Astrocyte (in vitro differentiated cells and primary cell): ENCODE data around the gene CAVIN1. TPM values are rescaled to one million over a fixed set of nuclear protein-coding genes. Genes with fewer than 3 reads are reported as not detected.
A peak's percentile ranks its signal among the peaks of the same experiment; 100 is the strongest.

Experiments used
- DNase-seq: peaks from one replicate; pipeline ENCODE4 v3.0.0-alpha.2; 2010; ENCODE audit warnings: low read depth
- FAIRE-seq: peaks from 2 replicates; lab custom pipeline; 2011; peaks lifted over from hg19 to GRCh38; lab: Jason Lieb, UNC
- H2AFZ ChIP-seq: 2 replicates; pipeline ENCODE4 v1.6.0; 2012; ENCODE audit warnings: low read depth, low read length, inconsistent platforms
- H3K27ac ChIP-seq: 2 replicates; pipeline ENCODE4 v1.5.1; 2011; ENCODE audit warnings: low read depth, low read length, inconsistent platforms
- H3K27me3 ChIP-seq: 2 replicates; pipeline ENCODE4 v1.6.0; 2011; ENCODE audit warnings: low read length, inconsistent platforms; ENCODE audit not compliant: insufficient read depth
- H3K36me3 ChIP-seq: 2 replicates; pipeline ENCODE4 v1.5.1; 2011; ENCODE audit warnings: low read length, inconsistent platforms; ENCODE audit not compliant: insufficient read depth
- H3K4me1 ChIP-seq: 2 replicates; pipeline ENCODE4 v1.5.1; 2011; ENCODE audit warnings: low read length, inconsistent platforms; ENCODE audit not compliant: insufficient read depth
- H3K4me2 ChIP-seq: 2 replicates; pipeline ENCODE4 v1.6.0; 2012; ENCODE audit warnings: low read length, inconsistent platforms
- H3K4me3 ChIP-seq: 2 replicates; pipeline ENCODE4 v1.5.1; 2011; ENCODE audit warnings: low read depth, mild to moderate bottlenecking, low read length, inconsistent platforms; ENCODE audit not compliant: insufficient read depth
- H3K79me2 ChIP-seq: 2 replicates; pipeline ENCODE4 v1.6.0; 2012; ENCODE audit warnings: mild to moderate bottlenecking, low read length, inconsistent platforms; ENCODE audit not compliant: insufficient read depth
- H3K9ac ChIP-seq: 2 replicates; pipeline ENCODE4 v1.6.0; 2012; ENCODE audit warnings: mild to moderate bottlenecking, low read length, inconsistent platforms
- H3K9me3 ChIP-seq: 2 replicates; pipeline ENCODE4 v1.5.1; 2012; ENCODE audit warnings: low read depth, mild to moderate bottlenecking, low read length, inconsistent platforms; ENCODE audit not compliant: insufficient read depth
- H4K20me1 ChIP-seq: 2 replicates; pipeline ENCODE4 v1.6.0; 2012; ENCODE audit warnings: low read length, inconsistent platforms; ENCODE audit not compliant: insufficient read depth
- H3K27ac Mint-ChIP-seq: one replicate; pipeline ENCODE4 v1.8.0; 2021; ENCODE audit warnings: mild to moderate bottlenecking, mixed read lengths; ENCODE audit not compliant: unreplicated experiment
- H3K27me3 Mint-ChIP-seq: one replicate; pipeline ENCODE4 v1.8.0; 2021; ENCODE audit warnings: low read depth, mixed read lengths; ENCODE audit not compliant: unreplicated experiment
- H3K36me3 Mint-ChIP-seq: one replicate; pipeline ENCODE4 v1.8.0; 2021; ENCODE audit warnings: low read depth, mixed read lengths; ENCODE audit not compliant: unreplicated experiment
- H3K4me1 Mint-ChIP-seq: one replicate; pipeline ENCODE4 v1.8.0; 2021; ENCODE audit warnings: low read depth, mixed read lengths; ENCODE audit not compliant: unreplicated experiment
- H3K4me3 Mint-ChIP-seq: one replicate; pipeline ENCODE4 v1.8.0; 2021; ENCODE audit warnings: mild to moderate bottlenecking, moderate library complexity, mixed read lengths; ENCODE audit not compliant: unreplicated experiment
- H3K9me3 Mint-ChIP-seq: one replicate; pipeline ENCODE4 v1.8.0; 2021; ENCODE audit warnings: mild to moderate bottlenecking, mixed read lengths; ENCODE audit not compliant: unreplicated experiment
- EZH2 ChIP-seq: IDR thresholded peaks from 2 replicates; pipeline ENCODE4 v1.6.1; 2012; ENCODE audit warnings: mild to moderate bottlenecking, low read length, inconsistent platforms; ENCODE audit not compliant: insufficient read depth
- total RNA-seq: library from RNA; stranded (reverse); gene quantifications from 2 replicates; pipeline ENCODE4 v1.2.1, GENCODE V29; 2021
- TF ChIP-seq, protein P1 (sequence below): IDR thresholded peaks from 2 replicates; pipeline ENCODE4 v1.5.1; 2011; ENCODE audit warnings: low read depth, mild to moderate bottlenecking, inconsistent platforms, low read length, moderate library complexity; ENCODE audit not compliant: insufficient read depth

Gene CAVIN1
- total RNA-seq, 1 donor from 2014 or later = 602 TPM

DNA sequence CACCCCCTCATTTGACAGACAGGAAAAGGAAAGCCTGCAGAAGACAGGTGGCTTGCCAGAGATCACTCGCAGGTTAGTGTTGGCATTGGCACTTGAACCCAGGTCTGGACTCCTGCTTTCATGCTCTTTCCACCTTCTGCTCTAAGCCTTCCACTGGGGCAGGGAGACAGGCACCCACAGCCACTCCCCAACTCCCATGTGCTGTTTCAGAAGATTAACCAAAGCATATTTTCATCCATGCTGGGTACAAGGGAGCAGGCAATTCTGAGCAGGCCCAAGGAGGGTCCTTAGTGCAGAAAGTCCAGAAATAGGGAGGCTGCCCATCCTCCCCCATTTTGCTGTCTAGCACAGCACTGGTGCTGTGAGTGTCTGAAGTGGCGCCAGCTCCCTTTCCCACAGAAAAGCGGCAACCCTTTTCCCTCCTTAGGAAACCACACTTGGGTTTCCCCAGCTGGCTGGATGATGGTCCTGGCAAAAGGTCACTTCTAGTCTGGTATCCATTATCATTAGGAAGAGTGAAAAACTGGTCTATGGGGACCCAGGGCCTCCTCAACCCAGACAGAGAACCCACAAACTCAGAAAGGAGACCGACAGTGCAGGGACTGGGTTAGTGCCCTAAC is 2.0 kb upstream of the CAVIN1 start:
- Histone ChIP-seq H3K36me3 (no peaks in the 10 kb centered on the region), H3K27ac (no peak overlapping the region), H3K9ac (no peak overlapping the region), H3K79me2 (peaks cover 30% of the 10 kb centered on the region), H3K4me3 (no peak overlapping the region), H4K20me1 (peaks cover 21% of the 10 kb centered on the region), H3K9me3 (no peaks in the 10 kb centered on the region), H3K4me2 (no peak overlapping the region), H2AFZ (no peak overlapping the region), H3K4me1 (peaks cover 23% of the 10 kb centered on the region), H3K27me3 (no peaks in the 10 kb centered on the region)
- H3K4me1 Mint-ChIP-seq = peaks cover 15% of the 10 kb centered on the region
- FAIRE-seq (no peak), DNase-seq (no peak)
- peaks cover 13% of the 10 kb centered on the region for H3K36me3 Mint-ChIP-seq
- no peaks in the 10 kb centered on the region for H3K27me3 Mint-ChIP-seq
- peak overlapping the region; percentile 63 for H3K27ac Mint-ChIP-seq
- peaks cover 2% of the 10 kb centered on the region for H3K9me3 Mint-ChIP-seq
- no peak for TF ChIP-seq EZH2
- TF ChIP-seq, protein P1, sequence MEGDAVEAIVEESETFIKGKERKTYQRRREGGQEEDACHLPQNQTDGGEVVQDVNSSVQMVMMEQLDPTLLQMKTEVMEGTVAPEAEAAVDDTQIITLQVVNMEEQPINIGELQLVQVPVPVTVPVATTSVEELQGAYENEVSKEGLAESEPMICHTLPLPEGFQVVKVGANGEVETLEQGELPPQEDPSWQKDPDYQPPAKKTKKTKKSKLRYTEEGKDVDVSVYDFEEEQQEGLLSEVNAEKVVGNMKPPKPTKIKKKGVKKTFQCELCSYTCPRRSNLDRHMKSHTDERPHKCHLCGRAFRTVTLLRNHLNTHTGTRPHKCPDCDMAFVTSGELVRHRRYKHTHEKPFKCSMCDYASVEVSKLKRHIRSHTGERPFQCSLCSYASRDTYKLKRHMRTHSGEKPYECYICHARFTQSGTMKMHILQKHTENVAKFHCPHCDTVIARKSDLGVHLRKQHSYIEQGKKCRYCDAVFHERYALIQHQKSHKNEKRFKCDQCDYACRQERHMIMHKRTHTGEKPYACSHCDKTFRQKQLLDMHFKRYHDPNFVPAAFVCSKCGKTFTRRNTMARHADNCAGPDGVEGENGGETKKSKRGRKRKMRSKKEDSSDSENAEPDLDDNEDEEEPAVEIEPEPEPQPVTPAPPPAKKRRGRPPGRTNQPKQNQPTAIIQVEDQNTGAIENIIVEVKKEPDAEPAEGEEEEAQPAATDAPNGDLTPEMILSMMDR = no peak
- peak overlapping the region; percentile 57 for H3K4me3 Mint-ChIP-seq

DNA sequence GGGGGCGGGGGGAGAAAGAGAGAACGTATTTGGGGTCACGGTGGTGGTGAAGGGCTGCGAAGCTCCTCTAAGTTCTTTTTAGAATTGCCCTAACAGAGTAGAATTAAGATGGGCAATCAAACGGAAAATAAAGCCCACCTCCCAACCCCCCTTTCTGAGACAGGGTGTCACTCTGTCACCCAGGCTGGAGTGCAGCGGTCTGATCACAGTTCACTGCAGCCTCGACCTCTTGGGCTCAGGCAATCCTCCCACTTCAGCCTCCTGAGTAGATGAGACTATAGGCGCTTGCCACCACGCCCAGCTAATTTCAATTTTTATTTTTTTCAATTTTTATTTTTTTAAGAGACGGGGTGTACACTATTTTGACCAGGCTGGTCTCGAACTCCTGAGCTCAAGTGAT is 710 bp upstream of the CAVIN1 start:
- H3K9me3 ChIP-seq = no peaks in the 10 kb centered on the region
- peak overlapping the region; percentile 98 for H3K9ac ChIP-seq
- no peak for DNase-seq
- H4K20me1 ChIP-seq = peaks cover 34% of the 10 kb centered on the region
- H3K27ac ChIP-seq = peak overlapping the region; percentile 70
- H3K27ac Mint-ChIP-seq = peak overlapping the region; percentile 79
- H3K4me2 ChIP-seq = peak overlapping the region; percentile 95
- no peaks in the 10 kb centered on the region for H3K27me3 Mint-ChIP-seq
- TF ChIP-seq EZH2 = no peak
- TF ChIP-seq, protein P1 = no peak
- peaks cover 13% of the 10 kb centered on the region for H3K36me3 Mint-ChIP-seq
- no peaks in the 10 kb centered on the region for H3K27me3 ChIP-seq
- peak overlapping the region; percentile 99 for H3K4me3 Mint-ChIP-seq
- FAIRE-seq = no peak
- peaks cover 24% of the 10 kb centered on the region for H3K4me1 Mint-ChIP-seq
- peaks cover 26% of the 10 kb centered on the region for H3K4me1 ChIP-seq
- H3K36me3 ChIP-seq = no peaks in the 10 kb centered on the region
- H3K4me3 ChIP-seq = peak overlapping the region; percentile 96
- peaks cover 2% of the 10 kb centered on the region for H3K9me3 Mint-ChIP-seq
- H2AFZ ChIP-seq = no peak overlapping the region
- peaks cover 44% of the 10 kb centered on the region for H3K79me2 ChIP-seq

DNA sequence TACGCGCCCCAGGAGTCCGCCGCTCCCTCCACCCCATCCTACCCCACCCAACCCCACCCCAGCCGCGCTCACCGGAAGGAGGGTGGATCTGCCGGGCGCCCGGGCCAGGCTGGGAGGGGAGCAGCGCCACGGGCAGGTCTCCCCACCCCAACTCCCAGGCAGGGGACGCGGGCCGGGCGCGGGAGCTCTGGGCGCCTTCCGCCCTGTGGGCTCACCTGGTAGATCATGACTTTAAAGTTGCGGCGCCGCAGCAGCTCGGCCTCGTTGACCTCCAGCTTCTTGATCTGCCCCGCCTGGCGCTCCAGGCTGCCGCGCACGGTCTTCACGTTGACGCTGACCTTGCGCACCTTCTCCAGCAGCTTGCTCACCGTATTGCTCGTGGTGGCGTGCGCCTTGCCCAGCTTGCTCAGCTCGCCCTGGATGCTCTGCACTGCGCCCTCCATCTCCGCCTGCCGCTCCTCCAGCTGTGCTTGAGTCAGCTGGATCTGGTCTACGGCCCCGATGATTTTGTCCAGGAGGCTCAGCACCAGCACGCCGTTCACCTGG is 571 bp downstream of the CAVIN1 start:
- Histone ChIP-seq H2AFZ (peak overlapping the region; percentile 15), H3K4me3 (peak overlapping the region; percentile 96), H3K27ac (peak overlapping the region; percentile 91), H3K9ac (peak overlapping the region; percentile 98), H3K36me3 (no peaks in the 10 kb centered on the region), H4K20me1 (peaks cover 46% of the 10 kb centered on the region), H3K79me2 (peaks cover 56% of the 10 kb centered on the region), H3K4me2 (peak overlapping the region; percentile 95), H3K27me3 (no peaks in the 10 kb centered on the region), H3K4me1 (peaks cover 21% of the 10 kb centered on the region), H3K9me3 (no peaks in the 10 kb centered on the region)
- Mint-ChIP-seq H3K36me3 (peaks cover 13% of the 10 kb centered on the region), H3K9me3 (peaks cover 2% of the 10 kb centered on the region), H3K4me3 (peak overlapping the region; percentile 99), H3K27me3 (no peaks in the 10 kb centered on the region), H3K27ac (peak overlapping the region; percentile 87), H3K4me1 (peaks cover 27% of the 10 kb centered on the region)
- TF ChIP-seq EZH2 = no peak
- TF ChIP-seq, protein P1 = no peak
- FAIRE-seq (no peak), DNase-seq (no peak)
